ENCODE data around the gene TM9SF2.
"Not testable (repeated sequence)": the region's sequence is repeated elsewhere in the genome, so short reads cannot be mapped to it uniquely, and the experiment has no call there.

Gene TM9SF2

GRCh38 chr13:99471221-99472121, 29.8 kb upstream of the TM9SF2 start:
- H3K4me1 ChIP-seq (ENCODE audit: control insufficient read depth, low read depth, low read length): peaks cover 18% of the 10 kb centered on the region
- no peak overlapping the region for H3K9ac ChIP-seq (ENCODE audit: low read length)
- H3K27ac ChIP-seq (ENCODE audit: low read length): no peak overlapping the region
- no peaks in the 10 kb centered on the region for H3K36me3 ChIP-seq (ENCODE audit: control insufficient read depth, low read depth, low read length)
- no peaks in the 10 kb centered on the region for H3K27me3 ChIP-seq (ENCODE audit: control insufficient read depth, insufficient read depth, low read length)
- H3K4me3 ChIP-seq (ENCODE audit: low read length): no peak overlapping the region
- H3K9me3 ChIP-seq (ENCODE audit: control insufficient read depth, low read depth, low read length): no peaks in the 10 kb centered on the region

- Histone ChIP-seq H3K27ac (ENCODE audit: low read length) (no peak overlapping the region), H3K9me3 (ENCODE audit: control insufficient read depth, low read depth, low read length) (no peaks in the 10 kb centered on the region), H3K4me1 (ENCODE audit: control insufficient read depth, low read depth, low read length) (peaks cover 18% of the 10 kb centered on the region), H3K9ac (ENCODE audit: low read length) (no peak overlapping the region), H3K4me3 (ENCODE audit: low read length) (no peak overlapping the region), H3K27me3 (ENCODE audit: control insufficient read depth, insufficient read depth, low read length) (no peaks in the 10 kb centered on the region), H3K36me3 (ENCODE audit: control insufficient read depth, low read depth, low read length) (no peaks in the 10 kb centered on the region)
Measured at GRCh38 chr13:99472122-99472440, 29.2 kb upstream of the TM9SF2 start.

DNA sequence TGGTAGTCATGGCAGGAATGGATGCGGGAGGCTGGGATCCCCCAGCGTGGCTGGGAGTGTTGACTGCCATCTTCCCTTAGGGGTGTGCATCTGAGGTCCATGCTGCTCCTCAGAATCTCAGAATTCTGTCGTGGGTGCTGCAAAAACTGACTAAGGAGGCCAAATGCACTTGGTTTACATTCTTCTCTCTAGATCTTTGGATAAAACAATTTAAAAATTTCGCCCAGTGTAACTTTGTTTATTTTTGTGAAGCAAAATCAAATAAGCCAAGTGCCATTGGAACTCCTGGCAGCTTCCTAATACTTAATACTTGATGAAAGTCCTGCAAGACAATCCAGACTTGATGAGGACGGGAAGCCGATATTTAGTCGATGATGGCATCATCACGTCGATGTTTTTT, 27.8 kb upstream of the TM9SF2 start:
- H3K4me1 ChIP-seq (ENCODE audit: control insufficient read depth, low read depth, low read length): peaks cover 18% of the 10 kb centered on the region
- H3K27ac ChIP-seq (ENCODE audit: low read length): no peak overlapping the region
- H3K36me3 ChIP-seq (ENCODE audit: control insufficient read depth, low read depth, low read length): no peaks in the 10 kb centered on the region
- no peaks in the 10 kb centered on the region for H3K9me3 ChIP-seq (ENCODE audit: control insufficient read depth, low read depth, low read length)
- H3K27me3 ChIP-seq (ENCODE audit: control insufficient read depth, insufficient read depth, low read length): no peaks in the 10 kb centered on the region
- no peak overlapping the region for H3K9ac ChIP-seq (ENCODE audit: low read length)
- H3K4me3 ChIP-seq (ENCODE audit: low read length): no peak overlapping the region

GRCh38 chr13:99476648-99477047, 24.6 kb upstream of the TM9SF2 start:
- no peak overlapping the region for H3K27ac ChIP-seq (ENCODE audit: low read length)
- no peak overlapping the region for H3K9ac ChIP-seq (ENCODE audit: low read length)
- H3K9me3 ChIP-seq (ENCODE audit: control insufficient read depth, low read depth, low read length): no peaks in the 10 kb centered on the region
- H3K4me3 ChIP-seq (ENCODE audit: low read length): no peak overlapping the region
- H3K27me3 ChIP-seq (ENCODE audit: control insufficient read depth, insufficient read depth, low read length): no peaks in the 10 kb centered on the region
- peaks cover 11% of the 10 kb centered on the region for H3K4me1 ChIP-seq (ENCODE audit: control insufficient read depth, low read depth, low read length)
- no peaks in the 10 kb centered on the region for H3K36me3 ChIP-seq (ENCODE audit: control insufficient read depth, low read depth, low read length)

- Histone ChIP-seq H3K4me1 (ENCODE audit: control insufficient read depth, low read depth, low read length) (peaks cover 6% of the 10 kb centered on the region), H3K27ac (ENCODE audit: low read length) (no peak overlapping the region), H3K9ac (ENCODE audit: low read length) (no peak overlapping the region), H3K4me3 (ENCODE audit: low read length) (no peak overlapping the region), H3K27me3 (ENCODE audit: control insufficient read depth, insufficient read depth, low read length) (no peaks in the 10 kb centered on the region), H3K9me3 (ENCODE audit: control insufficient read depth, low read depth, low read length) (no peaks in the 10 kb centered on the region), H3K36me3 (ENCODE audit: control insufficient read depth, low read depth, low read length) (no peaks in the 10 kb centered on the region)
Measured at GRCh38 chr13:99477493-99477892, 23.8 kb upstream of the TM9SF2 start.

GRCh38 chr13:99481366-99481765, 19.9 kb upstream of the TM9SF2 start:
- H3K27ac ChIP-seq (ENCODE audit: low read length): no peak overlapping the region
- no peaks in the 10 kb centered on the region for H3K4me1 ChIP-seq (ENCODE audit: control insufficient read depth, low read depth, low read length)
- H3K9me3 ChIP-seq (ENCODE audit: control insufficient read depth, low read depth, low read length): no peaks in the 10 kb centered on the region
- no peaks in the 10 kb centered on the region for H3K27me3 ChIP-seq (ENCODE audit: control insufficient read depth, insufficient read depth, low read length)
- no peaks in the 10 kb centered on the region for H3K36me3 ChIP-seq (ENCODE audit: control insufficient read depth, low read depth, low read length)
- no peak overlapping the region for H3K9ac ChIP-seq (ENCODE audit: low read length)
- no peak overlapping the region for H3K4me3 ChIP-seq (ENCODE audit: low read length)

- no peaks in the 10 kb centered on the region for H3K4me1 ChIP-seq (ENCODE audit: control insufficient read depth, low read depth, low read length)
- H3K9me3 ChIP-seq (ENCODE audit: control insufficient read depth, low read depth, low read length): no peaks in the 10 kb centered on the region
- H3K36me3 ChIP-seq (ENCODE audit: control insufficient read depth, low read depth, low read length): no peaks in the 10 kb centered on the region
- no peak overlapping the region for H3K9ac ChIP-seq (ENCODE audit: low read length)
- no peak overlapping the region for H3K4me3 ChIP-seq (ENCODE audit: low read length)
- H3K27ac ChIP-seq (ENCODE audit: low read length): no peak overlapping the region
- no peaks in the 10 kb centered on the region for H3K27me3 ChIP-seq (ENCODE audit: control insufficient read depth, insufficient read depth, low read length)
Measured at GRCh38 chr13:99484473-99484872, 16.8 kb upstream of the TM9SF2 start.

DNA sequence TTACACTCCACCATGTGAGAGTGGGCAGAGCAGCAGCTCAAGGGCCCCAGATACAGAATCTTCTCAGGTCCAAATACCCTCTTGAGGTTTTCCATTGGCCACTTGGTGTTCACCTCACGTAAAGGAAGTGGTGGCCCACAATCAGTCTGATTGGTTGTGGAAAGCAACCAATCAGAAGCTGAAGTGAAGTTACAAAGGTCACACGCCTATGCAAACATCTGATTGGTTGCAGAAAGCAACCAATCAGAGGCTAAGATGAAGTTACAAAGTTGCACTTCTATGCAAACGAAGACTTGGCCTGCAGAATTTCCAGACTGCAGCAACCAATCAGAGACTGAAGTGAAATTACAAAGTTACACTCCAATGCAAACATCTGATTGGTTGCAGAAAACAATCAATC, 14.3 kb upstream of the TM9SF2 start:
- Histone ChIP-seq H3K4me1 (ENCODE audit: control insufficient read depth, low read depth, low read length) (no peaks in the 10 kb centered on the region), H3K9me3 (ENCODE audit: control insufficient read depth, low read depth, low read length) (no peaks in the 10 kb centered on the region), H3K9ac (ENCODE audit: low read length) (no peak overlapping the region), H3K4me3 (ENCODE audit: low read length) (no peak overlapping the region), H3K27ac (ENCODE audit: low read length) (no peak overlapping the region), H3K36me3 (ENCODE audit: control insufficient read depth, low read depth, low read length) (no peaks in the 10 kb centered on the region), H3K27me3 (ENCODE audit: control insufficient read depth, insufficient read depth, low read length) (no peaks in the 10 kb centered on the region)

DNA sequence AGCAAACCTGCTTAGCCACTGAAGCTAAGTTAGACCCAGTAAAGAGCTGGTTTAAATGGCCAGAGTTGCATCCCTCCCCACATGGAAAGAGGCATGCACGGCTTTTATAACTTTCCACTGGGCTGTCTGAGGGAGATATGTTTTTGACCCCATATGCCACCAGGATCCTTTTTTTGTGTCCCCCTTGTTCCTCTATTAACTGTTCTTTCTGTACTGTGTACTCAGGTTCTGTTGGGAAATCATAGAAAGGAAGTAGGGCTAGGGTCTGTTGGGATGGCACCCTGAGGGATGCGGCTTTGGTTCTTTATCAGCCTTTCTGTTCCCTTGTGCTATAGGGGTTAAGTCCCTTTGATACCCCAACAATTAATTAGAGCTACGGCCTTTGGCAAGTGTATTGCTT, 12.2 kb upstream of the TM9SF2 start:
- Histone ChIP-seq H3K4me1 (ENCODE audit: control insufficient read depth, low read depth, low read length) (no peaks in the 10 kb centered on the region), H3K4me3 (ENCODE audit: low read length) (no peak overlapping the region), H3K9me3 (ENCODE audit: control insufficient read depth, low read depth, low read length) (no peaks in the 10 kb centered on the region), H3K27ac (ENCODE audit: low read length) (no peak overlapping the region), H3K36me3 (ENCODE audit: control insufficient read depth, low read depth, low read length) (no peaks in the 10 kb centered on the region), H3K27me3 (ENCODE audit: control insufficient read depth, insufficient read depth, low read length) (no peaks in the 10 kb centered on the region), H3K9ac (ENCODE audit: low read length) (no peak overlapping the region)

DNA sequence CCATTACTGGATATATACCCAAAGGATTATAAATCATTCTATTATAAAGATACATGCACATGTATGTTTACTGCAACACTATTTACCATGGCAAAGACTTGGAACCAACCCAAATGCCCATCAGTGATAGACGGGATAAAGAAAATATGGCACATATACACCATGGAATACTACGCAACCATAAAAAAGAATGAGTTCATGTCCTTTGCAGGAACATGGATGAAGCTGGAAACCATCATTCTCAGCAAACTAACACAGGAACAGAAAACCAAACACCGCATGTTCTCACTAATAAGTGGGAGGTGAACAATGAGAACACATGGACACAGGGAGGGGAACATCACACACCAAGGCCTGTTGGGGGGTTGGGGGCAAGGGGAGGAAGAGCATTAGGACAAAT, 9.5 kb upstream of the TM9SF2 start:
- not testable (repeated sequence) for H3K9me3 ChIP-seq (ENCODE audit: control insufficient read depth, low read depth, low read length); H3K27ac ChIP-seq (ENCODE audit: low read length); H3K27me3 ChIP-seq (ENCODE audit: control insufficient read depth, insufficient read depth, low read length); H3K36me3 ChIP-seq (ENCODE audit: control insufficient read depth, low read depth, low read length); H3K4me3 ChIP-seq (ENCODE audit: low read length); H3K9ac ChIP-seq (ENCODE audit: low read length); H3K4me1 ChIP-seq (ENCODE audit: control insufficient read depth, low read depth, low read length)

DNA sequence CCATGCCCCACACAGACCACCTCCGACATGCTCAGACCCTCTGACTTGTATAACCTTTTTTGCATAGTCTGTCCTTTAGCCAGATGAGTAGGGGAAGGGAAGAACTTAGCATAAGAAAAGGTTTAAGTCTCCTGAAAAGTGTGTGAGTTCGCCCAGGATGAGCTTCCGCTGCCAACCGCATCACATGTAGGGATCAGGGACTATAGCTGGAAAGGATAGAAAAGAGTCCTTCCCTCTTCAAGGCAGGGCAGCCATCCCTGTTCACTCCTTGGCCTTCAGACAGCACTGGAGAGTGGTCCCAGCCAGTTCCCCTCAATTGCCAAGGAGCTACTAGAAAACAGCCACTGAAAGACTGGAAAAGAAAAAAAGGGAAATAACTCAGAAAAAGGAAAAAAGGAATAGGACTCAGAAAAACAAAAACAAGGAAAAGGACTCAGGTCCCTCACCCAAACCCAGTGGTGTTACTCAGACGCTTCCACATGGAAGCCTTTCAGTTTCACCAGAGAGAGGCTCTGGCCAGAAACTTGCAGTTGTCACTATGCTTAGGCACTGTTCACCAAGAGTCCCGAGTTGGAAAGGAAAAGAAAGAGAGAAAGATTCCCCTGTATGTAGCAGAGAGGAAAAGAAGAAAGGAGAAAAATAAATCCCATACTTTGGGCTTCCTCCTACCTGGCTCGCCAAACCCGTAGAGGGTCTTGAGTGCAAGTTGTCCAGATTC, 5.6 kb upstream of the TM9SF2 start:
- no peaks in the 10 kb centered on the region for H3K36me3 ChIP-seq (ENCODE audit: control insufficient read depth, low read depth, low read length)
- no peak overlapping the region for H3K4me3 ChIP-seq (ENCODE audit: low read length)
- H3K9me3 ChIP-seq (ENCODE audit: control insufficient read depth, low read depth, low read length): no peaks in the 10 kb centered on the region
- no peaks in the 10 kb centered on the region for H3K27me3 ChIP-seq (ENCODE audit: control insufficient read depth, insufficient read depth, low read length)
- no peak overlapping the region for H3K9ac ChIP-seq (ENCODE audit: low read length)
- H3K27ac ChIP-seq (ENCODE audit: low read length): no peak overlapping the region
- H3K4me1 ChIP-seq (ENCODE audit: control insufficient read depth, low read depth, low read length): peaks cover 9% of the 10 kb centered on the region
